ENCODE results near the gene SLC8A1.

The SLC8A1 gene

GRCh38 chr2:40047406-40047805 is 404.5 kb downstream of the SLC8A1 start:
- no peak for DNase-seq (ENCODE audit: low spot score)
